Panc1 (cell line): ENCODE data around the gene PARD3. TPM values are rescaled to one million over a fixed set of nuclear protein-coding genes. Genes with fewer than 3 reads are reported as not detected.

Source experiments
- ATAC-seq: fragments of 200-7000 bp; cut with Tn5 transposase; 2 replicates; pipeline ENCODE4 v1.9.1; 2020; ENCODE audit warnings: mild to moderate bottlenecking, moderate library complexity
- BruUV-seq: library from RNA; stranded (reverse); fragments of 400-500 nt; replicated peaks from 2 replicates; lab custom pipeline; 2021; lab: Mats Ljungman, UMichigan
- CTCF ChIA-PET: fragments of 300-600 bp; sonication (Branson Sonifier 250); formaldehyde crosslinking; loops from one replicate; lab custom pipeline; 2022; ENCODE audit warnings: antibody characterized with exemption; lab: Charles Lee
- POLR2A ChIA-PET: fragments of 300-600 bp; sonication (Branson Sonifier 250); formaldehyde crosslinking; loops from one replicate; lab custom pipeline; 2022; ENCODE audit warnings: antibody characterized with exemption; lab: Charles Lee
- DNase-seq: peaks from one replicate; pipeline ENCODE4 v3.0.0-alpha.2; 2010; ENCODE audit warnings: low read depth, low spot score
- H3K27ac ChIP-seq: 2 replicates; pipeline ENCODE4 v1.5.1; 2011; ENCODE audit warnings: mild to moderate bottlenecking, low read length, inconsistent platforms
- H3K27me3 ChIP-seq: fragments of 200-500 bp; sonication (Bioruptor generic); 2 replicates; pipeline ENCODE4 v1.6.0; 2014; ENCODE audit warnings: low read length, inconsistent platforms; ENCODE audit not compliant: control insufficient read depth, insufficient read depth
- H3K36me3 ChIP-seq: fragments of 200-500 bp; sonication (Bioruptor generic); 2 replicates; pipeline ENCODE4 v1.5.1; 2014; ENCODE audit warnings: inconsistent platforms, mild to moderate bottlenecking, low read length, moderate library complexity; ENCODE audit not compliant: control insufficient read depth, insufficient read depth
- H3K4me1 ChIP-seq: 2 replicates; pipeline ENCODE4 v1.5.1; 2011; ENCODE audit warnings: inconsistent platforms, mild to moderate bottlenecking, low read length, moderate library complexity; ENCODE audit not compliant: control insufficient read depth, insufficient read depth
- H3K4me3 ChIP-seq, 2 experiments: 2 replicates each; pipeline ENCODE4 v1.5.1; 2011 to 2012; ENCODE audit warnings: low read depth in 2 of 2, low read length in 2 of 2, mild to moderate bottlenecking in 2 of 2, inconsistent platforms in 1 of 2, moderate library complexity in 1 of 2
- H3K9me3 ChIP-seq: fragments of 200-500 bp; sonication (Bioruptor generic); 2 replicates; pipeline ENCODE4 v1.5.1; 2014; ENCODE audit warnings: low read depth, mild to moderate bottlenecking, inconsistent platforms, low read length, moderate library complexity; ENCODE audit not compliant: control insufficient read depth, insufficient read depth
- CTCF ChIP-seq: fragments of 450-650 bp; IDR thresholded peaks from 2 replicates; pipeline ENCODE4 v1.5.1; 2017; ENCODE audit warnings: mild to moderate bottlenecking
- POLR2AphosphoS5 ChIP-seq: IDR thresholded peaks from 2 replicates; pipeline ENCODE4 v1.6.1; 2012; ENCODE audit warnings: mild to moderate bottlenecking, low read depth, low read length, moderate library complexity
- REST ChIP-seq, 2 experiments: IDR thresholded peaks; 2 replicates each; pipeline ENCODE4 v1.6.1; 2011 to 2012; ENCODE audit warnings: low read depth in 2 of 2, control low read depth in 1 of 2, low read length in 1 of 2, mild to moderate bottlenecking in 1 of 2, moderate library complexity in 1 of 2; ENCODE audit not compliant: insufficient read depth in 1 of 2
- SIN3A ChIP-seq: IDR thresholded peaks from 2 replicates; pipeline ENCODE4 v1.6.1; 2012; ENCODE audit warnings: low read depth, mild to moderate bottlenecking, low read length, moderate library complexity, borderline replicate concordance; ENCODE audit not compliant: insufficient read depth
- TCF7L2 ChIP-seq: IDR thresholded peaks from 2 replicates; pipeline ENCODE4 v1.6.1; 2011; ENCODE audit warnings: mild to moderate bottlenecking, low read depth, low read length, inconsistent platforms
- in situ Hi-C: cut with HindIII; loops from 2 replicates; pipeline ENCODE4 v1.10.0; 2016; ENCODE audit warnings: low sequenced_read_pairs, low pct_unique_long_range_greater_than_20kb
- intact Hi-C: fragments of 100-400 bp; cut with micrococcal nuclease; formaldehyde crosslinking; loops from one replicate; pipeline ENCODE4 v1.10.0; 2022; ENCODE audit not compliant: unreplicated experiment
- total RNA-seq: library from RNA; stranded (reverse); gene quantifications from one replicate; pipeline ENCODE4 v1.2.1, GENCODE V29; 2021; ENCODE audit not compliant: unreplicated experiment

PARD3 gene
- total RNA-seq, 1 experiment from 2014 or later, result 29.8 TPM

DNA sequence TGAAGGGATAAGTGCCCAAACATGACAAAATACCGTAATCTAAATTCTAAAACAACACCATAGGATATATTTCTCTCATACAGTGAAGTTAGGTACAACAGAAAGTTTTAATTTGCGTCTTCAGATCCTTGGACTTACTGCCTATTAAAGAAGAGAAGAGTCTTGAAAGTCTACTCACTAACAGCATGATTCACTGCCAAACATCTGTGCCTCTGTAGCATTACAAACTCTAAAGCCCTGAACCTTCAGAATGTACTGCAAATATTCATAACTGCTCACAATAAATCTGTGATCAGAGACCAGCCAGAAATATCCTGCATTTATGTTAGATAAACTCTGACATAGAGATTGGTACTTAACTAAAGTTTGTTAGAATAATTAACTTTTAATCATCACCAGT lies 365.3 kb downstream of the PARD3 start:
- H3K4me3 ChIP-seq, result no peak overlapping the region
- ChIA-PET POLR2A (no interaction called here), CTCF (no interaction called here)
- in situ Hi-C loops, result no loop called here
- no peaks in the 10 kb centered on the region for H3K9me3 ChIP-seq
- no peaks in the 10 kb centered on the region for H3K36me3 ChIP-seq
- no TSS peak for BruUV-seq
- no peak overlapping the region for H3K27ac ChIP-seq
- intact Hi-C loops, result no loop called here
- H3K27me3 ChIP-seq, result no peaks in the 10 kb centered on the region
- no peak for TF ChIP-seq POLR2AphosphoS5
- no peak for TF ChIP-seq REST (IDR thresholded peaks at IDR 0.05; ENCODE audit: insufficient read depth in 1 of 2, low read depth in 2 of 2, low read length in 1 of 2)
- TF ChIP-seq TCF7L2, result no peak
- no peak for TF ChIP-seq SIN3A
- TF ChIP-seq CTCF, result no peak
- no peaks in the 10 kb centered on the region for H3K4me1 ChIP-seq
- DNase-seq (no peak), ATAC-seq (no peak)

- H3K36me3 ChIP-seq, result no peaks in the 10 kb centered on the region
- DNase-seq (no peak), ATAC-seq (no peak)
- H3K4me1 ChIP-seq, result no peaks in the 10 kb centered on the region
- POLR2A ChIA-PET, result no interaction called here
- CTCF ChIA-PET, result interaction anchor here (0.7 kb wide), 1 partner anchor 193 kb away, joined by 4 read pairs; no protein-coding TSS in a partner anchor
- intact Hi-C loops, result no loop called here
- H3K4me3 ChIP-seq, result no peak overlapping the region
- BruUV-seq, result no TSS peak
- no peaks in the 10 kb centered on the region for H3K9me3 ChIP-seq
- no peak overlapping the region for H3K27ac ChIP-seq
- in situ Hi-C loops, result no loop called here
- H3K27me3 ChIP-seq, result no peaks in the 10 kb centered on the region
- no peak for TF ChIP-seq REST (IDR thresholded peaks at IDR 0.05; ENCODE audit: insufficient read depth in 1 of 2, low read depth in 2 of 2, low read length in 1 of 2)
- TF ChIP-seq CTCF, result no peak
- TF ChIP-seq SIN3A, result no peak
- no peak for TF ChIP-seq TCF7L2
- no peak for TF ChIP-seq POLR2AphosphoS5
Measured at GRCh38 chr10:34446049-34446448, 369.0 kb downstream of the PARD3 start.
